HL-60 (cell line): ENCODE results near the gene SYT9.

Source experiments
- CTCF ChIP-seq: IDR thresholded peaks from one replicate; pipeline ENCODE4 v1.5.1; 2011; ENCODE audit warnings: low read length, control low read depth, inconsistent platforms; ENCODE audit not compliant: insufficient read depth
- GABPA ChIP-seq: IDR thresholded peaks from 2 replicates; pipeline ENCODE4 v1.6.1; 2012; ENCODE audit warnings: low read depth

GRCh38 chr11:7417328-7417727 lies 165.6 kb downstream of the SYT9 start:
- TF ChIP-seq CTCF (no peak), GABPA (no peak)
